Activated CD4-positive, alpha-beta T cell treated with anti-CD3 and anti-CD28 coated beads, Interleukin-2, Interleukin-6, amounts not matched to agents 100 ng/mL and 50 ng/mL, durations not matched to agents 16 hours and 8 hours (primary cell): ENCODE measurements around the gene C20orf96.
A peak's percentile ranks its signal among the peaks of the same experiment; 100 is the strongest.
"Not testable (repeated sequence)": the region's sequence is repeated elsewhere in the genome, so short reads cannot be mapped to it uniquely, and the experiment has no call there.

Experiments used
- DNase-seq: peaks from one replicate; pipeline ENCODE4 v3.0.0-alpha.2; 2020

The C20orf96 gene

GRCh38 chr20:278607-279571 is 11.7 kb downstream of the C20orf96 start:
- DNase-seq: no peak

- no peak for DNase-seq
Observed at GRCh38 chr20:278181-278580, 12.4 kb downstream of the C20orf96 start.

- no peak for DNase-seq
Observed at GRCh38 chr20:277496-277781, 13.1 kb downstream of the C20orf96 start.

- DNase-seq: no peak
Observed at GRCh38 chr20:276620-277495, 13.7 kb downstream of the C20orf96 start.

GRCh38 chr20:275791-276190 is 14.8 kb downstream of the C20orf96 start:
- no peak for DNase-seq

- no peak for DNase-seq
Observed at GRCh38 chr20:273884-274283, 16.7 kb downstream of the C20orf96 start.

GRCh38 chr20:272718-273117 is 17.8 kb downstream of the C20orf96 start:
- no peak for DNase-seq

GRCh38 chr20:271528-271927 is 19.0 kb downstream of the C20orf96 start:
- no peak for DNase-seq

- DNase-seq: no peak
Observed at GRCh38 chr20:271069-271468, 19.5 kb downstream of the C20orf96 start.

- DNase-seq: no peak
Observed at GRCh38 chr20:270517-270916, 20.0 kb downstream of the C20orf96 start.

- DNase-seq: peak; percentile 93
Observed at GRCh38 chr20:266596-267562, 23.7 kb downstream of the C20orf96 start.

GRCh38 chr20:263701-264100 is 26.8 kb downstream of the C20orf96 start:
- no peak for DNase-seq

GRCh38 chr20:259981-260380 is 30.6 kb downstream of the C20orf96 start:
- no peak for DNase-seq

GRCh38 chr20:258963-259362 is 31.6 kb downstream of the C20orf96 start:
- peak; percentile 19 for DNase-seq

- peak; percentile 53 for DNase-seq
Observed at GRCh38 chr20:258269-258858, 32.2 kb downstream of the C20orf96 start.

- DNase-seq: no peak
Observed at GRCh38 chr20:257419-257818, 33.1 kb downstream of the C20orf96 start, which contains the start of gene DEFB132. Gene DEFB132 (plus strand): TSS chr20:257724. CDS start chr20:257779, 55 bp downstream.

- not testable (repeated sequence) for DNase-seq
Observed at GRCh38 chr20:253447-253846, 37.1 kb downstream of the C20orf96 start.

- no peak for DNase-seq
Observed at GRCh38 chr20:252801-253200, 37.7 kb downstream of the C20orf96 start.

GRCh38 chr20:251354-251753 is 39.2 kb downstream of the C20orf96 start:
- no peak for DNase-seq

- no peak for DNase-seq
Observed at GRCh38 chr20:242905-243304, 47.6 kb downstream of the C20orf96 start.

- DNase-seq: peak; percentile 51
Observed at GRCh38 chr20:237929-238328, 52.6 kb downstream of the C20orf96 start.

GRCh38 chr20:237489-237888 is 53.1 kb downstream of the C20orf96 start:
- DNase-seq: peak; percentile 47
